HL-60 (cell line): ENCODE measurements around the gene HTR7.

ENCODE experiments used
- DNase-seq, 2 experiments: peaks; one replicate each; pipeline ENCODE4 v3.0.0-alpha.2; 2010 to 2020; ENCODE audit warnings: low read depth in 1 of 2, low spot score in 1 of 2
- H3K27ac ChIP-seq: fragments of 250-450 bp; sonication (Bioruptor Pico); replicated peaks from 2 replicates; pipeline ENCODE4 v1.5.1; 2020; ENCODE audit warnings: mild to moderate bottlenecking, moderate library complexity
- H3K27me3 ChIP-seq: fragments of 250-450 bp; sonication (Bioruptor Pico); 2 replicates; pipeline ENCODE4 v1.5.1; 2021; ENCODE audit warnings: mild to moderate bottlenecking, moderate library complexity; ENCODE audit not compliant: insufficient read depth, poor library complexity, severe bottlenecking
- H3K4me3 ChIP-seq: replicated peaks from 2 replicates; pipeline ENCODE4 v1.5.1; 2011; ENCODE audit warnings: mild to moderate bottlenecking, control low read depth, low read length; ENCODE audit not compliant: insufficient read depth
- GABPA ChIP-seq: IDR thresholded peaks from 2 replicates; pipeline ENCODE4 v1.6.1; 2012; ENCODE audit warnings: low read depth
- POLR2AphosphoS5 ChIP-seq: IDR thresholded peaks from 2 replicates; pipeline ENCODE4 v1.6.1; 2012; ENCODE audit warnings: low read depth
- SPI1 ChIP-seq: IDR thresholded peaks from 2 replicates; pipeline ENCODE4 v1.6.1; 2012; ENCODE audit warnings: low read depth, mild to moderate bottlenecking, borderline replicate concordance
- TF ChIP-seq, protein P1 (sequence below): IDR thresholded peaks from one replicate; pipeline ENCODE4 v1.5.1; 2011; ENCODE audit warnings: low read length, control low read depth, inconsistent platforms; ENCODE audit not compliant: insufficient read depth
- TF ChIP-seq, protein P2 (sequence below): IDR thresholded peaks from 2 replicates; pipeline ENCODE4 v1.6.1; 2012; ENCODE audit warnings: low read depth; ENCODE audit not compliant: insufficient replicate concordance

HTR7 gene

DNA sequence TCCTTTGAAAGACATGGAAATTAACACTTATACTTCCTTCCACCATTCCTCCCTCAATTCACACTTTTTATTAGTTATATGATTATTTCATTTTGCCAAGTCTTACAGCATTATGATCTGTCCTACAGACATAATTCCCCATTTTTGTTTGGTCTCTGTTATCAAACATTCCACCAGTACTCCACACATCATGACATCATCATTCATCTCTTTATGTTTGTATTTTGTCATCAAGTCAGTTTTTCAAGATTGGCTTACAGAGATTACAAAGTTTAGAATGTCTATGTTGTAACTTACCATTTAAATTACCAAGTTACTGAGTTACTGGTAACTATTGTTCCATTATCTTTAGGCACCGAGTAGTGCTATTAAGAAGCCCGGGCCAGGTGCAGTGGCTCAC, 150.2 kb downstream of the HTR7 start:
- Histone ChIP-seq H3K27me3 (no peaks in the 10 kb centered on the region), H3K4me3 (no peak overlapping the region), H3K27ac (no peak overlapping the region)
- no peak for DNase-seq
- TF ChIP-seq, protein P1, sequence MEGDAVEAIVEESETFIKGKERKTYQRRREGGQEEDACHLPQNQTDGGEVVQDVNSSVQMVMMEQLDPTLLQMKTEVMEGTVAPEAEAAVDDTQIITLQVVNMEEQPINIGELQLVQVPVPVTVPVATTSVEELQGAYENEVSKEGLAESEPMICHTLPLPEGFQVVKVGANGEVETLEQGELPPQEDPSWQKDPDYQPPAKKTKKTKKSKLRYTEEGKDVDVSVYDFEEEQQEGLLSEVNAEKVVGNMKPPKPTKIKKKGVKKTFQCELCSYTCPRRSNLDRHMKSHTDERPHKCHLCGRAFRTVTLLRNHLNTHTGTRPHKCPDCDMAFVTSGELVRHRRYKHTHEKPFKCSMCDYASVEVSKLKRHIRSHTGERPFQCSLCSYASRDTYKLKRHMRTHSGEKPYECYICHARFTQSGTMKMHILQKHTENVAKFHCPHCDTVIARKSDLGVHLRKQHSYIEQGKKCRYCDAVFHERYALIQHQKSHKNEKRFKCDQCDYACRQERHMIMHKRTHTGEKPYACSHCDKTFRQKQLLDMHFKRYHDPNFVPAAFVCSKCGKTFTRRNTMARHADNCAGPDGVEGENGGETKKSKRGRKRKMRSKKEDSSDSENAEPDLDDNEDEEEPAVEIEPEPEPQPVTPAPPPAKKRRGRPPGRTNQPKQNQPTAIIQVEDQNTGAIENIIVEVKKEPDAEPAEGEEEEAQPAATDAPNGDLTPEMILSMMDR, result no peak
- TF ChIP-seq, protein P2, sequence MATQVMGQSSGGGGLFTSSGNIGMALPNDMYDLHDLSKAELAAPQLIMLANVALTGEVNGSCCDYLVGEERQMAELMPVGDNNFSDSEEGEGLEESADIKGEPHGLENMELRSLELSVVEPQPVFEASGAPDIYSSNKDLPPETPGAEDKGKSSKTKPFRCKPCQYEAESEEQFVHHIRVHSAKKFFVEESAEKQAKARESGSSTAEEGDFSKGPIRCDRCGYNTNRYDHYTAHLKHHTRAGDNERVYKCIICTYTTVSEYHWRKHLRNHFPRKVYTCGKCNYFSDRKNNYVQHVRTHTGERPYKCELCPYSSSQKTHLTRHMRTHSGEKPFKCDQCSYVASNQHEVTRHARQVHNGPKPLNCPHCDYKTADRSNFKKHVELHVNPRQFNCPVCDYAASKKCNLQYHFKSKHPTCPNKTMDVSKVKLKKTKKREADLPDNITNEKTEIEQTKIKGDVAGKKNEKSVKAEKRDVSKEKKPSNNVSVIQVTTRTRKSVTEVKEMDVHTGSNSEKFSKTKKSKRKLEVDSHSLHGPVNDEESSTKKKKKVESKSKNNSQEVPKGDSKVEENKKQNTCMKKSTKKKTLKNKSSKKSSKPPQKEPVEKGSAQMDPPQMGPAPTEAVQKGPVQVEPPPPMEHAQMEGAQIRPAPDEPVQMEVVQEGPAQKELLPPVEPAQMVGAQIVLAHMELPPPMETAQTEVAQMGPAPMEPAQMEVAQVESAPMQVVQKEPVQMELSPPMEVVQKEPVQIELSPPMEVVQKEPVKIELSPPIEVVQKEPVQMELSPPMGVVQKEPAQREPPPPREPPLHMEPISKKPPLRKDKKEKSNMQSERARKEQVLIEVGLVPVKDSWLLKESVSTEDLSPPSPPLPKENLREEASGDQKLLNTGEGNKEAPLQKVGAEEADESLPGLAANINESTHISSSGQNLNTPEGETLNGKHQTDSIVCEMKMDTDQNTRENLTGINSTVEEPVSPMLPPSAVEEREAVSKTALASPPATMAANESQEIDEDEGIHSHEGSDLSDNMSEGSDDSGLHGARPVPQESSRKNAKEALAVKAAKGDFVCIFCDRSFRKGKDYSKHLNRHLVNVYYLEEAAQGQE, result no peak
- no peak for TF ChIP-seq GABPA
- no peak for TF ChIP-seq SPI1
- no peak for TF ChIP-seq POLR2AphosphoS5

DNA sequence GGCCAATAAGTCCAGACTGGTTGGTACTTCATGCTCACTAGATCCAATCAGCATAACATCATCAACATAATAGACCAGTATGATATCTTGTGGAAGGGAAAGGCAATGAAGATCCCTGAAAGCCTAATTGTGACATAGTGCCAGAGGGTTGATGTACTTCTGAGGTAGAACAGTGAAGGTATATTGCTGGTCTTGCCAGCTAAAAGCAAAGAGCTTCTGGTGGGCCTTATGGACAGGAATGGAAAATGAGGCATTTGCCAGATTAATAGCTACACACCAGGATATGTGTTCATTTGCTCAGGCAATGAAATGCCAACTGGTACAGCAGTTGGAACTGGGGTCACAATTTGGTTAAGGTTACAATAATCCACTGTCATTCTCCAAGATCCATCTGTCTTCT, 156.4 kb downstream of the HTR7 start:
- DNase-seq, result no peak
- no peaks in the 10 kb centered on the region for H3K27me3 ChIP-seq
- H3K4me3 ChIP-seq, result no peak overlapping the region
- no peak overlapping the region for H3K27ac ChIP-seq
- no peak for TF ChIP-seq SPI1

DNA sequence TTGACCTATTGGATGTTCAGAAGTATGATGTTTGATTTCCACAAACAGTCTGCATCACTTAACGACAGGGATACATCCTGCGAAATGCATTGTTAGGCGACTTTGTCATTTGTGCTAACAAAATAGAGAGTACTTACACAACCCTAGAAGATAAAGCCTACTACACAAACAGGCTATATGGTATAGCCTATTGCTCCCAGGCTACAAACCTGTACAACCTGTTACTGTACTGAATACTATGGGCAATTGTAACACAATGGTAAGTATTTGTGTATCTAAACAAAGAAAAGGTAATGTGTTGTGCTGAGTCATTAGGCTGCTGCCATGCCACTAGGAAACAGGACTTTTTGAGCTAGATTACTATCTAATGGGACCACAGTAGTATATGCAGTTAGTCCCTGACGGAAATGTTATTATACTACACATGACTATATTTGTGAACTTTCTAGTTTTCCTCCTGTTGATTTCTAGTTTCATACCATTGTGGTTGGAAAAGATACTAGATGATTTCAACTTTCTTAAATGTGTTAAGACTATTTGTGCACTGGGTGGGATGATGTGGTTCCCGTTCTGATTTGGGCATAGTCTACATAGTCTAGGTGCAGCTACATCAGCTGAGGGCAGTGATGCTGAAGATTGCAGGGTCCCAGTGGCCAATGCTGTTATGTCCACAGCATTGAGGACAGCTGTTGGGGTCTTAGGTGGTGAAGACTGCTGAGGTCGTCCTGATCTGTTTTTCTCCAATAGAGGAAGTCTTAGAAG, 161.7 kb downstream of the HTR7 start:
- DNase-seq, result no peak
- Histone ChIP-seq H3K27ac (no peak overlapping the region), H3K27me3 (no peaks in the 10 kb centered on the region), H3K4me3 (no peak overlapping the region)
- no peak for TF ChIP-seq POLR2AphosphoS5
- TF ChIP-seq SPI1, result no peak
- TF ChIP-seq, protein P2, result no peak
- no peak for TF ChIP-seq GABPA
